K562 (cell line): Measurements from ENCODE around the gene FRRS1.

Source experiments
- CHD4 ChIP-seq: fragments of 200-600 bp; sonication (generic); IDR thresholded peaks from 3 replicates; pipeline ENCODE4 v1.6.1; 2012; ENCODE audit warnings: low read depth, mild to moderate bottlenecking, mixed read lengths, low read length, inconsistent platforms; ENCODE audit not compliant: insufficient read depth, insufficient replicate concordance, poor library complexity, severe bottlenecking
- MEF2D ChIP-seq: conservative IDR thresholded peaks from 2 replicates; pipeline ENCODE4 v1.6.1; 2016; ENCODE audit warnings: low read depth, missing genetic modification characterization, missing compliant biosample characterization
- NKRF ChIP-seq: fragments of 450-650 bp; IDR thresholded peaks from 2 replicates; pipeline ENCODE4 v1.6.1; 2016; ENCODE audit warnings: borderline replicate concordance
- STAT5B ChIP-seq: fragments of 250-450 bp; sonication (Bioruptor Pico); IDR thresholded peaks from 2 replicates; pipeline ENCODE4 v1.8.0; 2021; ENCODE audit warnings: mild to moderate bottlenecking, inconsistent platforms
- ZBED1 ChIP-seq: IDR thresholded peaks from 2 replicates; pipeline ENCODE4 v1.6.1; 2014
- ZBTB7A ChIP-seq: IDR thresholded peaks from 2 replicates; pipeline ENCODE4 v1.6.1; 2011; ENCODE audit warnings: low read depth, mild to moderate bottlenecking, low read length, moderate library complexity, borderline replicate concordance; ENCODE audit not compliant: control insufficient read depth

- TF ChIP-seq ZBTB7A (no peak), CHD4 (no peak), NKRF (no peak), STAT5B (CRISPR knock-in tag) (no peak), ZBED1 (no peak), MEF2D (tag) (no peak)
These were observed 2.5 kb downstream of the FRRS1 start for GRCh38 chr1:99763956-99764355.
